ENCODE results near the gene POGLUT2. TPM values are rescaled to one million over a fixed set of nuclear protein-coding genes. Genes with fewer than 3 reads are reported as not detected.

Gene POGLUT2
- total and polyA plus RNA-seq, 4 donors = 1.4 to 13.9 (median 4.5) TPM

- no peaks in the 10 kb centered on the region for H3K4me1 ChIP-seq (ENCODE audit: control insufficient read depth in 5 of 5, insufficient read depth in 5 of 5, low read length in 5 of 5)
- no peaks in the 10 kb centered on the region for H3K27me3 ChIP-seq (ENCODE audit: control insufficient read depth in 3 of 3, insufficient read depth in 3 of 3, low read length in 2 of 3)
- H3K9ac ChIP-seq (ENCODE audit: insufficient read depth in 1 of 2, low read length in 2 of 2) = no peak overlapping the region
- H3K4me3 ChIP-seq = no peak overlapping the region
- DNase-seq (no peak), ATAC-seq (ENCODE audit: insufficient read depth, low FRiP score) (no peak)
- no peak for TF ChIP-seq CTCF (IDR thresholded peaks at IDR 0.05; ENCODE audit: control extremely low read depth, extremely low read depth)
- H3K36me3 ChIP-seq (ENCODE audit: control insufficient read depth in 4 of 4, insufficient read depth in 4 of 4, low read length in 4 of 4) = no peaks in the 10 kb centered on the region
- no peaks in the 10 kb centered on the region for H3K9me3 ChIP-seq (ENCODE audit: control insufficient read depth in 4 of 4, insufficient read depth in 3 of 4, low read length in 3 of 4)
- WGBS, 2 donors = 30 to 56% methylated on average over 5 of the region's 5 CpGs
- no peak overlapping the region for H3K27ac ChIP-seq (ENCODE audit: low read depth in 1 of 2, low read length in 1 of 2)
Measured at GRCh38 chr13:102779436-102780159, 19.2 kb downstream of the POGLUT2 start.

- no peak overlapping the region for H3K9ac ChIP-seq (ENCODE audit: insufficient read depth in 1 of 2, low read length in 2 of 2)
- peaks cover 0 to 8% (median 0%) of the 10 kb centered on the region in 5 donors for H3K4me1 ChIP-seq (ENCODE audit: control insufficient read depth in 5 of 5, insufficient read depth in 5 of 5, low read length in 5 of 5)
- no peak for ATAC-seq (ENCODE audit: insufficient read depth, low FRiP score)
- H3K27me3 ChIP-seq (ENCODE audit: control insufficient read depth in 3 of 3, insufficient read depth in 3 of 3, low read length in 2 of 3) = no peaks in the 10 kb centered on the region
- TF ChIP-seq CTCF (IDR thresholded peaks at IDR 0.05; ENCODE audit: control extremely low read depth, extremely low read depth) = no peak
- no peaks in the 10 kb centered on the region for H3K9me3 ChIP-seq (ENCODE audit: control insufficient read depth in 4 of 4, insufficient read depth in 3 of 4, low read length in 3 of 4)
- no peak overlapping the region for H3K27ac ChIP-seq (ENCODE audit: low read depth in 1 of 2, low read length in 1 of 2)
- 88 to 94% methylated on average over 3 of the region's 3 CpGs for WGBS, 2 donors
- no peaks in the 10 kb centered on the region for H3K36me3 ChIP-seq (ENCODE audit: control insufficient read depth in 4 of 4, insufficient read depth in 4 of 4, low read length in 4 of 4)
- DNase-seq = no peak
- no peak overlapping the region for H3K4me3 ChIP-seq
Measured at GRCh38 chr13:102777736-102778135, 21.0 kb downstream of the POGLUT2 start.

DNA sequence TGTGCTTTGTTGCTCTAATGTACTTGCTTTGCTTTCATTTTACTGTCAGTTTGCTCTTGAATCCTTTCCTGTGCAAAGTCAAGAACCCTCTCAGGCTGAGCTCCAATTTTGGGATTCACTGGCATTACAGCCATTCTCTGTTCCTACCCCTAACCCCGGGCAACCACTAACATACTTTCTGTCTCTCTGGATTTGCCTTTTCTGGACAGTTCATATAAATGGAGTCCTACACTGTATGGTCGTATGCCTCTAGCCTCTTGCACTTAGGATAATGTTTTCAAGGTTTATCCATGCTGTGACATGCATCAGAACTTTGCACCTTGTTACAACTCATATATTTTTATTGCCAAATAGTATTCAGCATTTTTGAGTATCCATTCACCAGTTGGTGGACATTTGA lies 22.5 kb downstream of the POGLUT2 start:
- Histone ChIP-seq H3K27me3 (ENCODE audit: control insufficient read depth in 3 of 3, insufficient read depth in 3 of 3, low read length in 2 of 3) (no peaks in the 10 kb centered on the region), H3K9me3 (ENCODE audit: control insufficient read depth in 4 of 4, insufficient read depth in 3 of 4, low read length in 3 of 4) (no peaks in the 10 kb centered on the region), H3K36me3 (ENCODE audit: control insufficient read depth in 4 of 4, insufficient read depth in 4 of 4, low read length in 4 of 4) (no peaks in the 10 kb centered on the region), H3K4me3 (no peak overlapping the region), H3K4me1 (ENCODE audit: control insufficient read depth in 5 of 5, insufficient read depth in 5 of 5, low read length in 5 of 5) (peaks cover 0 to 13% (median 6%) of the 10 kb centered on the region in 5 donors), H3K27ac (ENCODE audit: low read depth in 1 of 2, low read length in 1 of 2) (no peak overlapping the region), H3K9ac (ENCODE audit: insufficient read depth in 1 of 2, low read length in 2 of 2) (no peak overlapping the region)
- 88 to 90% methylated on average over 2 of the region's 2 CpGs for WGBS, 2 donors
- ATAC-seq (ENCODE audit: insufficient read depth, low FRiP score) (no peak), DNase-seq (no peak)
- no peak for TF ChIP-seq CTCF (IDR thresholded peaks at IDR 0.05; ENCODE audit: control extremely low read depth, extremely low read depth)

Measured in lung (tissue), 12 donors.